ACC112 (cell line): Measurements from ENCODE around the gene NPS.

Experiments used
- H2AFZ ChIP-seq: fragments of 200-600 bp; sonication (generic); one replicate; pipeline ENCODE4 v1.6.0; 2017; ENCODE audit warnings: antibody characterized with exemption, low read length; ENCODE audit not compliant: unreplicated experiment
- H3K27ac ChIP-seq: fragments of 200-600 bp; sonication (generic); 2 replicates; pipeline ENCODE4 v1.5.1; 2014; ENCODE audit warnings: low read depth, mild to moderate bottlenecking, antibody characterized with exemption, low read length, moderate library complexity
- H3K27me3 ChIP-seq: fragments of 200-600 bp; sonication (generic); 2 replicates; pipeline ENCODE4 v1.6.1; 2014; ENCODE audit warnings: mild to moderate bottlenecking, antibody characterized with exemption, low read length, moderate library complexity, mixed read lengths; ENCODE audit not compliant: insufficient read depth
- H3K36me3 ChIP-seq: fragments of 200-600 bp; sonication (generic); 2 replicates; pipeline ENCODE4 v1.6.1; 2016; ENCODE audit warnings: mild to moderate bottlenecking, antibody characterized with exemption, low read length, moderate library complexity, mixed read lengths; ENCODE audit not compliant: insufficient read depth
- H3K4me1 ChIP-seq: fragments of 200-600 bp; sonication (generic); one replicate; pipeline ENCODE4 v1.6.1; 2016; ENCODE audit warnings: low read length, mixed read lengths; ENCODE audit not compliant: insufficient read depth, unreplicated experiment, control insufficient read depth
- H3K4me3 ChIP-seq: fragments of 200-600 bp; sonication (generic); 2 replicates; pipeline ENCODE4 v1.5.1; 2014; ENCODE audit warnings: mild to moderate bottlenecking, low read depth, low read length
- H3K79me2 ChIP-seq: fragments of 200-600 bp; sonication (generic); one replicate; pipeline ENCODE4 v1.6.0; 2016; ENCODE audit warnings: low read length; ENCODE audit not compliant: control insufficient read depth, unreplicated experiment, insufficient read depth

NPS gene, protein sequence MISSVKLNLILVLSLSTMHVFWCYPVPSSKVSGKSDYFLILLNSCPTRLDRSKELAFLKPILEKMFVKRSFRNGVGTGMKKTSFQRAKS

DNA sequence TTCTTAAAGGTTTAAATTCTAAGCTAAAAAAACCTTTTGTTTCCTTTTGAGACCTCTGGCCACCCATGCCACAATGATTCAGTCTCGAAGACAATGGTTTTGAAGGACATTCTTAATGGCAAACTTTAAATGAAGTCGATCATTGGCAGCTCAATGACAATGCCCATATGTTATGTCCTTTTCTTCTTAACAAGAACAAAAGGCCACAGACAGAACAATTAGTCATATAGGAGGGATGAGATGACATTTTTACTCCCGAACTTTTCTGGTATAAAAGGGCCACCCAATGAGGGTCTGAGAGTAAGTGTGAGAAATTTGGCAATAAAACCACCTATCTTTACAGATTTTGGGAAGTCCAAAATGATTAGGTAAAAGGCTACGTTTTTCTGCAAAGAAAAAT, at the start of gene NPS:
NPS (plus strand) TSS at position 301 of the 400 bp plus-strand sequence; CDS start at position 361, 60 bp downstream.
- Histone ChIP-seq H2AFZ (no peak within 1 kb of the TSS), H3K36me3 (no peaks in the 10 kb centered on the region), H3K79me2 (no peaks in the 10 kb centered on the region), H3K4me1 (no peaks in the 10 kb centered on the region), H3K4me3 (no peak within 1 kb of the TSS), H3K27ac (no peak within 1 kb of the TSS), H3K27me3 (no peaks in the 10 kb centered on the region)

DNA sequence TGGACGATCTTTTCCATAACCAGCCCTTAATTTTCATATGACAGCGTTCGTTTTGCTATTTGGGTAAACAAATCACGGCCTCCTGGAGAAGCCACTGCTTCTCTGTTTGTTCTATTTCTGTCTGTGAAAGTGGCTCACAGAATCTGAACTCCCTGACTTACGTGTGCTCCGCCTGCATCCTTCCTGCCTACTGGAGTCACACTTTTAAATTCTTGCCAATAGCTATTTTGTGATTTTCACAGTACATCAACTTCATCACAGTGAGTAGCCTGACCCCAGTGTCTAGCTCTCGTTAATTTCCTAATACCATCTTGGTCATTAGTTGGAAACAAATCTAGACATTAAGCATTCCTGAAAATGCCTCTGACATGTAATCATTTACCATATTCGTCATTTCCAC, 49.0 kb upstream of the NPS start:
- Histone ChIP-seq H3K27me3 (peaks cover 58% of the 10 kb centered on the region; the same call in 1 of the 2 replicates), H3K4me3 (no peak overlapping the region), H2AFZ (no peak overlapping the region), H3K27ac (no peak overlapping the region), H3K79me2 (no peaks in the 10 kb centered on the region), H3K36me3 (no peaks in the 10 kb centered on the region), H3K4me1 (no peaks in the 10 kb centered on the region)

DNA sequence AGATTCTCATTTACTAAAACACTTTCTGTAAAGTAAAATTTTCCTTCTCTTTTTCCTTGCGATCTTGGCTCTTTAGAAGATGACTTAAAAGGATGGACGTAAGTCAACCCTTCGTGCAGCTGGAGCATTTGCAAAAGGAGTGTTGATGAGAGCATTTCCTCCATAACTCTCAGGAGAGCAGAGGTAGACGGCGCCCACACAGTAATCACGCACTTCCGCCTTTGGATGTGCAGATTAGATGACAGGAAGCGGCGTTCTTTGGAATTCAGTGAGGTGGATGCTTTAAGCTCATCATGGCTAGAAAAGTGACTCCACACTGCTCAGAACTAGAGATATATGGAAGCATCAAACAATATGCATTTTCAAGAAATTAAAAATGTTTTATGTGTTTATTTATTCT, 43.0 kb upstream of the NPS start:
- Histone ChIP-seq H3K27ac (no peak overlapping the region), H3K79me2 (no peaks in the 10 kb centered on the region), H3K4me1 (no peaks in the 10 kb centered on the region), H3K27me3 (peaks cover 15% of the 10 kb centered on the region; the same call in 1 of the 2 replicates), H2AFZ (no peak overlapping the region), H3K4me3 (no peak overlapping the region), H3K36me3 (no peaks in the 10 kb centered on the region)

DNA sequence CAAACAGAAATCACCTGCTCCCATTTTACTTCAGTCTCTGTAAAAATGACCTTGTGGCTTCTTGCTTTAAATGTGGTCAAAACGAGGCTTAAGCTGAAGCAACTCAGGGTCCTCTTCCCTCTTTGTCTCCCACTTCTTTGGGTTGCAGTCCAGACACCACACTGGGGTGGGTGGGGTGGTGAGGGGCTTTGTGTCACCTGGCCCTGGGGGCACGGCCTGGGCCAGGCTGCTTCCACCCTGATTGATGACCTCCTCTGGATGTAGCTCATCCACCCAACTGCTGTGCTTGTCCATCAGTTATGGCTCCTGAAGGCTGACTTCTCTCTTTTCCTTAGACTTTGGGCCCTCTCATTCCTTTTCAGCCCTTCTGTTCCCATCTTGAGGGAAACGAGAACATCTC, 26.8 kb upstream of the NPS start:
- H3K27ac ChIP-seq = no peak overlapping the region
- no peaks in the 10 kb centered on the region for H3K4me1 ChIP-seq
- H3K79me2 ChIP-seq = no peaks in the 10 kb centered on the region
- no peak overlapping the region for H3K4me3 ChIP-seq
- H3K36me3 ChIP-seq = no peaks in the 10 kb centered on the region
- H3K27me3 ChIP-seq = peaks cover 3% of the 10 kb centered on the region; the same call in 1 of the 2 replicates
- no peak overlapping the region for H2AFZ ChIP-seq

DNA sequence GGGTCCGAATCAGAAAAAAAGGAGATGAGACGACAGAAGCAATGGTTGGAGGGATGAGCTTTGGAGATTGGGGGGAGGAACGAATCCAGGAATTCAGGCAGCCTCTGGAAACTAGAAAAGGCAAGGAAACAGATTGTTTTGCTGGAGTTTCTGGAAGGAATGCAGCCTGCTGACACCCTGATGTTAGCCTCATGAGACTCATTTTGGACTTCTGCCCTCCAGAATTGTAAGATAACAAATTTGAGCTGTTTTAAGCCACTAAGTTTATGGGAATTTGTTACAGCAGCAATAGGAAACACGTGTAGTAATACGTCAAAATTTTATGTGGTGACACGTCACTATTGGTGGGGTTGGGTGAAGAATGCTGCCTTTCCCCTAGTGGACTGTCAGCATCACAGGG, 25.6 kb upstream of the NPS start:
- no peak overlapping the region for H3K4me3 ChIP-seq
- peaks cover 12% of the 10 kb centered on the region; the same call in 1 of the 2 replicates for H3K27me3 ChIP-seq
- no peaks in the 10 kb centered on the region for H3K79me2 ChIP-seq
- no peak overlapping the region for H3K27ac ChIP-seq
- H3K36me3 ChIP-seq = no peaks in the 10 kb centered on the region
- no peak overlapping the region for H2AFZ ChIP-seq
- no peaks in the 10 kb centered on the region for H3K4me1 ChIP-seq

DNA sequence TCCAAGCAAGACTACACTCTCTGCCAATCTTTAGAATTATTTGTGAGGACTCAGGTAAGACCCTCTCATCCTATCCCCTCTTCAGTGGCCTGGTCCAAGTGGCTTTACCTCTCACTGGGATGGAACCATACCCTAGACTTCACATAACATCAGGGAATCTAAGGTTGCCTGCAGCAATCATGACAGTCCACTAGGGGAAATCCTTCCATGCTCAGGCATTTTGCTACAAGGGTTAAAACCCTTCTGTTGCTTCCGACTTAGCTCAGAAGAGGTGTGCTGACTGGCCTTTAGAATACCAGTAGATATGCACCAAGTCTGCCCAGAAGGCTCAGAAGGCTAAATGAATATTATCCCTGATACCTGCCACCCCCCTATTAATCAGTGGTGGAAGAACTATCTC, 24.9 kb upstream of the NPS start:
- Histone ChIP-seq H3K4me1 (no peaks in the 10 kb centered on the region), H3K27me3 (peaks cover 12% of the 10 kb centered on the region; the same call in 1 of the 2 replicates), H3K79me2 (no peaks in the 10 kb centered on the region), H2AFZ (no peak overlapping the region), H3K4me3 (no peak overlapping the region), H3K27ac (no peak overlapping the region), H3K36me3 (no peaks in the 10 kb centered on the region)

DNA sequence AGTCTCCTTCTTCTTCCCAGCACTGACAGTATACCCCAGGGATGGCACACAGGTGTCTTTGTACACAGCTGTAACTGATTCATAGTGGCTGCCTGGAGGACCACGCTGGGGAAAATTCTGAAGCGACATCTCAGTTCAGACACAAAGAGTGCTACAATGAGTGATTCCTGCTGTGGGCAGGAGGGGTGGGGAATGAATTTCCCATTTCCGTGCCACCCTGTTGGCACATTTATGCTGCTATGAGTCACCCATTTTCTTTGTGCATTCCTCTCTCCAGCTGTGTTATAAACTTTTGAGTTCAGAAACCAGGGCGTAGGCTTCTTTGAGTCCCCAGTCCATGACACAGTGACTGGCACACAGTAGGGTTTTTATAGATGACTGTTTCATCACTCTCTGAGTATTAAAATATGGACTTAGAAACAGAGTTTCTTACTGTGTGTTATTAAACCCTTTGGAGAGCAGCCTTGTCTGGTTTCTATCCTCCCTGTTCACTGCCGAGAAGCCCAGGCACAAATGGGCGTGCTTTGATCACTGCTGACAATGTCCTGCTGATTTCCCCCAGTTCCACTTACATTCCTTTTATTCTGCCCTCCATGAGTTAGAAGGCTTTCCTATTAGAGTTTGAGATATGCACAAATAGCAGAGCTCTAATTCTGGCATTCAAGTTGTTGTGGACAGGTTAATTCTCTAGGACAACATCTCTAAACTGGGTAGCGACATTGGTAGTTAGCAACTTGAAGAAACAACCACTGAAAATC, 24.0 kb upstream of the NPS start:
- H3K27me3 ChIP-seq = peaks cover 12% of the 10 kb centered on the region; the same call in 1 of the 2 replicates
- no peak overlapping the region for H2AFZ ChIP-seq
- no peaks in the 10 kb centered on the region for H3K4me1 ChIP-seq
- no peaks in the 10 kb centered on the region for H3K79me2 ChIP-seq
- no peak overlapping the region for H3K27ac ChIP-seq
- H3K36me3 ChIP-seq = no peaks in the 10 kb centered on the region
- no peak overlapping the region for H3K4me3 ChIP-seq

DNA sequence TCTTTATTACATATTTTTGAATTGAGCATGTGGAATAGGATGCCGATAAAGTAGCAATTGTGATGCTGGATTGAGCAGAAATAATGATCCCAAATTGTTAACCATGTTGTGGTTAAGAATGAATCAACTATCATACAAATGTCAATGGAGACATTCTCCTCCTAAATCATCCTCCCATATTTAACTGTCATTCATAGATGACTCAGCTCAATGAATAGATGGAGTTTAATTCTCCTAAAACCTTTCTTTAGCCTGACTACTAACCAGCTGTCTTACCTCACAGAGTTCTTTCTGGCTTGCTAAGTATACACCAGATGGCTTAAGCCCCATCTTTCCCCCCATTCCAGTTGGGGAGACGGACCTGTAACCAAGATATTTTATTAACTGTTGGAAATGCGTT, 23.4 kb upstream of the NPS start:
- Histone ChIP-seq H3K4me3 (no peak overlapping the region), H3K27me3 (peaks cover 12% of the 10 kb centered on the region; the same call in 1 of the 2 replicates), H3K27ac (no peak overlapping the region), H3K36me3 (no peaks in the 10 kb centered on the region), H3K4me1 (no peaks in the 10 kb centered on the region), H2AFZ (no peak overlapping the region), H3K79me2 (no peaks in the 10 kb centered on the region)

DNA sequence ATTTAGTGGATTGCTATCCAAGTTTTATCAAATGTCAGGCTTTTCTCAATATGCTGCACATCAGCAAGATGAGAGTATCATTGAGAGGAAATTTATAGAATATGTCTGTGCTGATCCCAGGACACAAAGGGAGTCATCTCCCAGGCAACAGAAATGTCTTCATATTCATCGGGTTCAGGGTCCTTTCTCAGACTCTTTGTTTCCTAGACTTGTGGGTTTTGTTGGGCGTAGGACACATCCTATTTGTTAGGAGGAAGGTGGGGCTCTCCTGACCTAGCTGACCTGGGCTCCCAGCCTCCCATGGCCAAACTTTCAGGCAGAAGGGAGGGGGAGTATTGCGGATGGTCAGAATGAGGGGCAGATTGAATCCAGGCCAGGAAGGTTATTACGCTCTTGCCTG, 22.9 kb upstream of the NPS start:
- H2AFZ ChIP-seq = no peak overlapping the region
- peaks cover 12% of the 10 kb centered on the region; the same call in 1 of the 2 replicates for H3K27me3 ChIP-seq
- H3K4me3 ChIP-seq = no peak overlapping the region
- H3K4me1 ChIP-seq = no peaks in the 10 kb centered on the region
- no peak overlapping the region for H3K27ac ChIP-seq
- H3K36me3 ChIP-seq = no peaks in the 10 kb centered on the region
- H3K79me2 ChIP-seq = no peaks in the 10 kb centered on the region

DNA sequence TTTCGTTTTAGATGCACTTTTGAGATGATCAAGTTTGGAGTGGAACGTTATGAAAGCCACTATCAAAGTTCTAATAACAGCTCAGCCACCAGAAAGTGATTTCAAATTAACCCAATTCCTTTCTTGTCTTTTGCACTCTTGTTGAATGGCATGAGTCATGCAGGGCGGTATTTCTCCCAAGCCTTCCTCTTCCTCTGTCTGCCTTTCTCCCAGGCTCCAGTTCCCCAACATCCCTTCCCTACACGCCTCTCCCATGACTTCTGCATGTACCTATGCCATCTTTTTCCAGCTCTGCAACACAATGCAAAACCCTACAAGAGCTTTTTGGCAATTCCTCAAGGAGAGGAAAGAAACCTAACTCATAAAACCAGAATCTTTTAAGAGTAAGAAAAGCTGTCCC, 21.8 kb upstream of the NPS start:
- Histone ChIP-seq H3K36me3 (no peaks in the 10 kb centered on the region), H3K27me3 (peaks cover 12% of the 10 kb centered on the region; the same call in 1 of the 2 replicates), H3K4me3 (no peak overlapping the region), H2AFZ (no peak overlapping the region), H3K79me2 (no peaks in the 10 kb centered on the region), H3K27ac (no peak overlapping the region), H3K4me1 (no peaks in the 10 kb centered on the region)

DNA sequence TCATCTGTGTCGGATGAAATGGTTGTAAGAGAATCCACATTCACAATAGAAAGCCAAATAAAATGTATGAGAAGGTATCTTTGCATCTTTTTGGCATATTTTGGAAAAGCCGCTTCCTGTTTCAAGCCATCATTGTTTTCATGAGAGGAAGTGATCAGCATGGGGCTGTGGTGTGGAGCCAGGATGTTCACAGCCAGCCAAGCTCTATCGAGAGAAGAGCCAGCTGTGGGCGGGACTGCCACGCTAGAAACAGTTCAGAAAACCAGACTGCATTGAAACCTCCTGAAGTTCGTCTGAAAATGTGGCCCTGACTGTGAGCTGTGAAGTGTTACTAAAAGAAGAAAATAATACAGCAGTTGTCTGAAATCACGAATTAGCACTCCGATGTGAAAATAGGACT, 21.2 kb upstream of the NPS start:
- Histone ChIP-seq H2AFZ (no peak overlapping the region), H3K27me3 (peaks cover 12% of the 10 kb centered on the region; the same call in 1 of the 2 replicates), H3K4me3 (no peak overlapping the region), H3K79me2 (no peaks in the 10 kb centered on the region), H3K36me3 (no peaks in the 10 kb centered on the region), H3K27ac (no peak overlapping the region), H3K4me1 (no peaks in the 10 kb centered on the region)
